ENCODE data around the gene CTPS1.

CTPS1 gene

DNA sequence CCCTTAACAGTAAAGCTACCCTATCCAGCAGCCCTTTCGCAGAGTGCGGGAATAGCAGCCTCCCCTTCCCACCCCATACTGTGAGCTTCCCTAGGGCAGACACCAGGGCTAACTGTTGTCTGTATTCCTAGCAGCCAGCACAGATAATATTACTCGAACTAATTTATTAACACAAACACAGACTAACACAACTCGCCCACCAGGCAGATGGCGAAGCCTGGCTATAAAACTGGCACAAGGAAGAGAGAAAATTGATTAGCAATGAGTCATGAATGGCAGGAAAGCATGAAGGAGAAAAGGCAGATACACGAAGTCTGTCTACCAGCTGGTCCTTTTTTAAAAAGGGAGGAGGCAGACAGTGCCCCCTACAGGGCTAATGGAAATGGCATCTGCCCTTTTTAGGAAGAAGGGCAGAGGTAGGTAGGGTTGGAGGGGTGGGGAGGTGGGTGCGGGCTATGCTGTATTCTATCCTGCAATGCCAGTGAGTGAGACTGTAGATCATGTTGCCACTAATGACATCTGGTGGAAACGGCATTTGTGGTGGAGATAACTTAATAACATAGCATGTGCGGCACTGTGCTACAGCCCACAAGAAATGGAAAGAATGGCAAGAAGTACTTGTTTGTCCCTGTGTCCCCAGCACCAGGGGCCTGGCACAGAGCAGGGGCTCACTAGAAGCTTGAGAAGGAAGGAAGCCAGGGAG is 30.6 kb upstream of the CTPS1 start:
- no peaks in the 10 kb centered on the region for H3K4me1 ChIP-seq (ENCODE audit: control insufficient read depth, insufficient read depth, low read length)
- H3K9me3 ChIP-seq (ENCODE audit: control insufficient read depth, insufficient read depth, low read length) = no peaks in the 10 kb centered on the region
- no peaks in the 10 kb centered on the region for H3K36me3 ChIP-seq (ENCODE audit: control insufficient read depth, insufficient read depth, low read length)
- peaks cover 7% of the 10 kb centered on the region for H3K27me3 ChIP-seq (ENCODE audit: control insufficient read depth, insufficient read depth, low read length)
- H3K4me3 ChIP-seq (ENCODE audit: low read depth, low read length) = peak overlapping the region; percentile 6
- no peak overlapping the region for H3K9ac ChIP-seq (ENCODE audit: low read depth, low read length)

DNA sequence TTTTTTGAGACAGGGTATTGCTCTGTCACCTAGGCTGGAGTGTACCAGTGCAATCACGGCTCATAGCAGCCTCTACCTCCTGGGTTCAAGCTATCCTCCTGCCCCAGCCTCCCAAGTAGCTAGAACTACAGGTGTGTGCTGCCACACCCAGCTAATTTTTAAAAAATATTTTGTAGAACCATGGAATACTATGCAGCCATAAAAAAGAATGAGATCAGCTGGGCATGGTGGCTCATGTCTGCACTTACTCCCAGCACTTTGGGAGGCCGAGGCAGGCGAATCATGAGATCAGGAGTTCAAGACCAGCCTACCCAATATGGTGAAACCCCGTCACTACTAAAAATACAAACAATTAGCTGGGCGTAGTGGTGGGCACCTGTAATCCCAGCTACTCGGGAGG is 29.9 kb upstream of the CTPS1 start:
- no peaks in the 10 kb centered on the region for H3K9me3 ChIP-seq (ENCODE audit: control insufficient read depth, insufficient read depth, low read length)
- H3K9ac ChIP-seq (ENCODE audit: low read depth, low read length) = no peak overlapping the region
- H3K4me3 ChIP-seq (ENCODE audit: low read depth, low read length) = no peak overlapping the region
- peaks cover 1% of the 10 kb centered on the region for H3K4me1 ChIP-seq (ENCODE audit: control insufficient read depth, insufficient read depth, low read length)
- peaks cover 7% of the 10 kb centered on the region for H3K27me3 ChIP-seq (ENCODE audit: control insufficient read depth, insufficient read depth, low read length)
- H3K36me3 ChIP-seq (ENCODE audit: control insufficient read depth, insufficient read depth, low read length) = no peaks in the 10 kb centered on the region

DNA sequence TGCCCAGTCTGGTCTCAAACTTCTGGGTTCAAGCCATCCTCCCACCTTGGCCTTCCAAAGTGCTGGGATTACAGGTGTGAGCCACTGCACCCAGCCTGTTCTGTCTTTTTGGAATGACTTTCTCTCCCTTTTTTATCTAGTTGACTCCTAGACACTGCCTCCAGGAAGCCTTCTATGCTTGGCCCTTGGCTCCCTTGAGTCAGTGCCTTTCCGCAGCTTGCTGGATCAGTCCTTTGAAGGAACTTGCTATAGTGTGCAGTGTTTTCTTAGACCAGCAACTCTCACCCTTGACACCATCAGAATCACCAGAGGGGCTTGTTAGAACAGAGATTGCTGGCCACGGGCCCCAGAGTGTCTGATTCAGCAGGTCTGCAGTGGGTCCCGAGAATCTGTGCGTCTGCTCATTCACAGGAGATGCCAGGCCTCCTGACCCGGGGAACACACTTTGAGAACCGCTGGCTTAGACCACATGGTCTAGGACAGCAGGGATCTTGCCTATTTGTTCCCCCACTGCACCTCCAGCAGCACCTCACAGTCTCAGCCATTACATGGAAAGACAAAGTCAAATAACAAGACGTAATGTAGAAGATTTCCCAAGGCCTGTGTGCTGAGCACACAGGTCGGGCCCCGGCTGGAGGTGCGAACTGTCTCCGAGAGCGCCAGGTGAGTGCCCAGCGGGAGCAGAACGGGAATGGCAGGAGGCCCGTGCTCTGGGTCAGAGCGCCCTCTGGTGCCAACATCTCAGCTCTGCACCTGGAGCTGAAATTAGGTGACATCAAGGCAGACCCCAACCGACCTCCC is 27.4 kb upstream of the CTPS1 start:
- H3K4me1 ChIP-seq (ENCODE audit: control insufficient read depth, insufficient read depth, low read length) = peaks cover 5% of the 10 kb centered on the region
- peaks cover 7% of the 10 kb centered on the region for H3K27me3 ChIP-seq (ENCODE audit: control insufficient read depth, insufficient read depth, low read length)
- H3K9ac ChIP-seq (ENCODE audit: low read depth, low read length) = no peak overlapping the region
- no peaks in the 10 kb centered on the region for H3K9me3 ChIP-seq (ENCODE audit: control insufficient read depth, insufficient read depth, low read length)
- H3K4me3 ChIP-seq (ENCODE audit: low read depth, low read length) = no peak overlapping the region
- H3K36me3 ChIP-seq (ENCODE audit: control insufficient read depth, insufficient read depth, low read length) = no peaks in the 10 kb centered on the region

DNA sequence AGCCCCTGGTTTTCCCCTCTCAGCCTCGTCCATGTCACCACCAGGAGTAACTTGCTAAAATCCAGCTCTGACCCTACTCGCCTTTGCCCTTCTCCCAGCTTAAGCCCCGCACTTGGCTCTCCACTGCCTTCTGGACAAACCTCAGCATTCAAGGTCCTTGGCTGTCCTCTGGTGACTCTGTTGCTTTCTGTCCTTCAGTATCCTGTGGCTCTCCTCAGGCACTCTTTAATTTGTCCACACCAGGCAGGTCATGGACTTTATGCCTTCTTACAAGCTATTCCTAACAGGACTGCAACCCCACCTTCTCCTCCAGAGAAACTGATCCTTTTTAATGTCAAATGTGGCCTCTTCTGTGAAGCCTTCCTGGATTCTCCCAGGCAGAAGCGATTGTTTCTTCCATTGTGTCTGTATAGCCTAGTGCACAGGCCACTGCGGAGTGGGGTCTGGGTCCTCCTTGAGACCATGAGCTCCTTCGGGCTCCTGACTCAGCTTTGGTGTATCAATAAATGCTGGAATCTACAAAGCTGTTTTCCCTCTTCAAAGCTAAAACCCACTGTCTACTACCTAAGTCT is 26.7 kb upstream of the CTPS1 start:
- Histone ChIP-seq H3K4me3 (ENCODE audit: low read depth, low read length) (no peak overlapping the region), H3K9me3 (ENCODE audit: control insufficient read depth, insufficient read depth, low read length) (no peaks in the 10 kb centered on the region), H3K9ac (ENCODE audit: low read depth, low read length) (no peak overlapping the region), H3K36me3 (ENCODE audit: control insufficient read depth, insufficient read depth, low read length) (no peaks in the 10 kb centered on the region), H3K4me1 (ENCODE audit: control insufficient read depth, insufficient read depth, low read length) (peaks cover 5% of the 10 kb centered on the region), H3K27me3 (ENCODE audit: control insufficient read depth, insufficient read depth, low read length) (peaks cover 7% of the 10 kb centered on the region)

DNA sequence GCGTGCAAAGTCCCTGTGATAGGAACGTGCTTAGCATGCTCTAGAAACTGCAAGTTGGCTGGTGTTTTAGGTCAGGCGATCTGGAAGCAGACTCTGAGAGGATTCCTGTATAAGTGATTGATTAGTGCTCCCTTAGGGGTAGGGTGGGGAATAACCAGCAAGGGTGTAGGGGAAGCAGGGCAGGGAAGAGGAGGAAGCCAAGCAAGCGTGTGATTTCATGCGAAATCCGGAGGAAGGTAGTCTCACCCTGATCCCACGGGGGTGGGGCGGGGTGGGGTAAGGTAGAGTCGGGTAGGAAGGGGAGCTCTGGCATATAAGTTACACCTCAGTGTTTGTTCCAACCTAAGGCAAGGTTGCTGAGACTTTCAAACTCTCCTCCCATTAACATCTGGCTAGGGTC is 24.9 kb upstream of the CTPS1 start:
- Histone ChIP-seq H3K9me3 (ENCODE audit: control insufficient read depth, insufficient read depth, low read length) (no peaks in the 10 kb centered on the region), H3K36me3 (ENCODE audit: control insufficient read depth, insufficient read depth, low read length) (no peaks in the 10 kb centered on the region), H3K9ac (ENCODE audit: low read depth, low read length) (no peak overlapping the region), H3K4me1 (ENCODE audit: control insufficient read depth, insufficient read depth, low read length) (peaks cover 5% of the 10 kb centered on the region), H3K4me3 (ENCODE audit: low read depth, low read length) (no peak overlapping the region), H3K27me3 (ENCODE audit: control insufficient read depth, insufficient read depth, low read length) (peaks cover 7% of the 10 kb centered on the region)

DNA sequence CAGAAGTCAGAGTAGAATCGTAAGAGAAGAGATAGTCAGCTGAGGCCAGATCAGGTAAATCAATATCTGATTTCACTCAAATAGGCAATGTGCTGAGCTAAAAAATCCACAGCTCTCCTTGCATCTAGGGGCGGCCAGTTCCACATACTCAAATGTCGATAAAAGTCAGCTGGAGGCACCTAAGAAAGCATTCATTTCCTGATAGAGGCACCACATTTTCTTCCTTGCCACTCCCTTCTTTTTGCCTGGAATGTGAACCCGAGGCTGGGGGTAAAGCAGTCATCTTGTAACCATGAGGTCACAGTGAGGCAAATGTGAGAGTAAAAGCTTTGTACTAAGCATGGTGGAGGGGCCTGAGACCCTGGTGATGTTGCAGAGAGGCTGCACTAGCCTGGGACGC is 24.2 kb upstream of the CTPS1 start:
- Histone ChIP-seq H3K27me3 (ENCODE audit: control insufficient read depth, insufficient read depth, low read length) (peaks cover 7% of the 10 kb centered on the region), H3K4me1 (ENCODE audit: control insufficient read depth, insufficient read depth, low read length) (peaks cover 5% of the 10 kb centered on the region), H3K9ac (ENCODE audit: low read depth, low read length) (no peak overlapping the region), H3K36me3 (ENCODE audit: control insufficient read depth, insufficient read depth, low read length) (no peaks in the 10 kb centered on the region), H3K4me3 (ENCODE audit: low read depth, low read length) (no peak overlapping the region), H3K9me3 (ENCODE audit: control insufficient read depth, insufficient read depth, low read length) (no peaks in the 10 kb centered on the region)

DNA sequence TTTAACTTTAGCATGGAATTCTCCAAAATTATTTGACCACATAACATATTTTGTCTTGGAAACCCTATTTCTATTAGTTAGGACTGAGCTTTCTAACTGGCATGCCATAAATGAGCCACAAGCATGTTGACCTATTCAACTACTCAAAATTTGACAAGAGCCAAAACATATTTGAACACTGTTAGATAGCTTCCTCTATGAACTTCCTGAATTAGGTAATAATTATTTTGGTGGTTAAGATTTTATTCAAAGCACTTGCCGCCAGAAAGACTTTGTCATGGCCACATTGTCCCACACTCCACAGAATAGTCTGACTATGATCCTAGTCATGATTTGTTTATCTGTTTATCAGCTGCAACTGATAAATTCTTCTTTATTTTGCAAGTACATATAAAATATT is 23.1 kb upstream of the CTPS1 start:
- peaks cover 5% of the 10 kb centered on the region for H3K4me1 ChIP-seq (ENCODE audit: control insufficient read depth, insufficient read depth, low read length)
- no peak overlapping the region for H3K9ac ChIP-seq (ENCODE audit: low read depth, low read length)
- H3K36me3 ChIP-seq (ENCODE audit: control insufficient read depth, insufficient read depth, low read length) = no peaks in the 10 kb centered on the region
- H3K27me3 ChIP-seq (ENCODE audit: control insufficient read depth, insufficient read depth, low read length) = peaks cover 7% of the 10 kb centered on the region
- H3K9me3 ChIP-seq (ENCODE audit: control insufficient read depth, insufficient read depth, low read length) = no peaks in the 10 kb centered on the region
- no peak overlapping the region for H3K4me3 ChIP-seq (ENCODE audit: low read depth, low read length)

DNA sequence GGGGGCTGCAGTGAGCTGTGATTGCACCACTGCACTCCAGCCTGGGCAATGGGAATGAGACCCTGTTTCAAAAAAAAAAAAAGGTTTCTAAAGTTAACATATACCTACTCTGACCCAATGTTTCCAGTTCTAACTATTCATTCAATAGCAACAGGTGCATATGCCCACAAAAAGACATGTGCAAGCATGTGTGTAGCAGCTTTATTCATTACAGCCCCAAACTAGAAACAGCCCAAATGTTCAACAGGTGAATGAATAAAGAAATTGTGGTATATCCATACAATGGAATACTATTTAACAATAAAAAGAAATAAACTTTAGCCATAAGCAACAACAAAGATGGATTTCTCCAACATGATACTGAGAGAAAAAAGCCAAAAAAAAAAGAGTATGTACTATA is 21.3 kb upstream of the CTPS1 start:
- Histone ChIP-seq H3K27me3 (ENCODE audit: control insufficient read depth, insufficient read depth, low read length) (no peaks in the 10 kb centered on the region), H3K9me3 (ENCODE audit: control insufficient read depth, insufficient read depth, low read length) (no peaks in the 10 kb centered on the region), H3K4me3 (ENCODE audit: low read depth, low read length) (no peak overlapping the region), H3K9ac (ENCODE audit: low read depth, low read length) (no peak overlapping the region), H3K36me3 (ENCODE audit: control insufficient read depth, insufficient read depth, low read length) (no peaks in the 10 kb centered on the region), H3K4me1 (ENCODE audit: control insufficient read depth, insufficient read depth, low read length) (peaks cover 5% of the 10 kb centered on the region)

DNA sequence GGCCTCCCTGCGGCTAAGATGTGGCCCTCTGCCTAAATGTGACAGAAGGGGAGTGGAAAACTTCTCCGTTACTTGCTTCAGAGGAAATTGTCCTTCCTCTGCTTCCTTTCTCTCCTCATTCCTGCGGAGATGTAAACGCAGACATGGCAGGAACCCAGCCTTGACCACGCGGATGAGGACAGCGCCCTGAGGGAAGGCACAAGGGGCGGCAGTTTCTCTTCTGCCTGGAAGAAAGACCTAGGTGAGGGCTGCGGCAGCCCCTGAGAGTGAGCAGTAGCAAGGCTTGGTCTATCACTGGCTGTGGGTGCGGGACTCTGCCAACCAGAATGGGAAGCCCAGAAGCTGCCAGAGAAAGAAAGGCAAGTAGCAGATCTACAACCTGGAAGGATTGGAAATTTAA is 14.0 kb upstream of the CTPS1 start:
- H3K9ac ChIP-seq (ENCODE audit: low read depth, low read length) = no peak overlapping the region
- H3K4me3 ChIP-seq (ENCODE audit: low read depth, low read length) = no peak overlapping the region
- H3K27me3 ChIP-seq (ENCODE audit: control insufficient read depth, insufficient read depth, low read length) = no peaks in the 10 kb centered on the region
- H3K4me1 ChIP-seq (ENCODE audit: control insufficient read depth, insufficient read depth, low read length) = no peaks in the 10 kb centered on the region
- H3K36me3 ChIP-seq (ENCODE audit: control insufficient read depth, insufficient read depth, low read length) = no peaks in the 10 kb centered on the region
- no peaks in the 10 kb centered on the region for H3K9me3 ChIP-seq (ENCODE audit: control insufficient read depth, insufficient read depth, low read length)

DNA sequence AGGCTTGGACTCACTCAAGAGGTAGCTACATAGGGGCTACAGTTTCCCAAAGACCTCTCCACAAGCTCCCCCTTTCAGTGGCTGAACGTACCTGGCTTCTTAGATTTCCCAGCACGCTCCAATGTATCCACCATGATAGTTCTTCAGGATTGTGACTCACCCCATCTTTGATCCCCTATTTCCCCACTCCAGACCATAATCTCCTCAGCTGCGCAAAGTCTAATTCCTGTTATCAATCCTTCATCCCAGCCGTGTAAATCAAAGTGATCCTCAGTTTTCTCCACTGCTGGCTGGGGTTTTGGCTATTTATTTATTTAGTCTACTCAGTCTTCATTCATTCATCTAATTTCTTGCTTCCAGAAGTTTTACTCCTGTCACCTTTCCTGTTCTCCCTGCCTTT is 13.1 kb upstream of the CTPS1 start:
- no peaks in the 10 kb centered on the region for H3K4me1 ChIP-seq (ENCODE audit: control insufficient read depth, insufficient read depth, low read length)
- H3K9ac ChIP-seq (ENCODE audit: low read depth, low read length) = no peak overlapping the region
- H3K27me3 ChIP-seq (ENCODE audit: control insufficient read depth, insufficient read depth, low read length) = no peaks in the 10 kb centered on the region
- H3K9me3 ChIP-seq (ENCODE audit: control insufficient read depth, insufficient read depth, low read length) = no peaks in the 10 kb centered on the region
- no peak overlapping the region for H3K4me3 ChIP-seq (ENCODE audit: low read depth, low read length)
- H3K36me3 ChIP-seq (ENCODE audit: control insufficient read depth, insufficient read depth, low read length) = no peaks in the 10 kb centered on the region

DNA sequence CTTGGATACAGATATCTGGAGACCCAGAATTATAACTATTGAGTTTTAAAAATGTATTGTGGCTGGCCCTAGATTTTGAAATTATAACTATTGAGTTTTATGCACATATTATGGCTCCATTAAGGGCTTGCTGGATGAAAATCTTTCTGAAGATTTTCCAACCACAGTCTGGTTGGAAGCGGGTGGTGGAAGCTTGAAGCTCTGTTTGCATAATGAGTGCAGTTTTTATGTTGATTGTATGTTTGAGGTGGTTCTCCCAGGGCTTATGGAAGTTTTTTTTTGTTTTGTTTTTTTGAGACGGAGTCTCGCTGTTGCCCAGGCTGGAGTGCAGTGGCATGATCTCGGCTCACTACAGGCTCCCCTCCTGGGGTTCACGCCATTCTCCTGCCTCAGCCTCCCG is 10.1 kb upstream of the CTPS1 start:
- no peak overlapping the region for H3K9ac ChIP-seq (ENCODE audit: low read depth, low read length)
- no peaks in the 10 kb centered on the region for H3K36me3 ChIP-seq (ENCODE audit: control insufficient read depth, insufficient read depth, low read length)
- no peaks in the 10 kb centered on the region for H3K4me1 ChIP-seq (ENCODE audit: control insufficient read depth, insufficient read depth, low read length)
- no peak overlapping the region for H3K4me3 ChIP-seq (ENCODE audit: low read depth, low read length)
- no peaks in the 10 kb centered on the region for H3K27me3 ChIP-seq (ENCODE audit: control insufficient read depth, insufficient read depth, low read length)
- no peaks in the 10 kb centered on the region for H3K9me3 ChIP-seq (ENCODE audit: control insufficient read depth, insufficient read depth, low read length)

DNA sequence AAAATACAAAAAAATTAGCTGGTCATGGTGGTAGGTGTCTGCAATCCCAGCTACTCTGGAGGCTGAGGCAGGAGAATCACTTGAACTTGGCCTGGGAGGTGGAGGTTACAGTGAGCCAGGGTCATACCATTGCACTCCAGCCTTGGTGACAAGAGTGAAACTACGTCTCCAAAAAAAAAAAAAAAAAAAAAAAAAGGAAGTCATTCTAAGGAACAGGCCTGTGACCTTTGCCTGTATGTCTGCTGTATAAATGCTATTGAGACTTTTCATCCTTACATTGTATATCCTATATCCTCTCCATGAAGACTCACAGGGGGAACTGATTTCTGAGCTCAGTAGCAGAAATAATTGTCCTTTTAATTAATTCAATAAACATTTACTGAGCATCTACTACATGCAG is 7.5 kb upstream of the CTPS1 start:
- Histone ChIP-seq H3K9ac (ENCODE audit: low read depth, low read length) (no peak overlapping the region), H3K4me1 (ENCODE audit: control insufficient read depth, insufficient read depth, low read length) (no peaks in the 10 kb centered on the region), H3K4me3 (ENCODE audit: low read depth, low read length) (no peak overlapping the region), H3K27me3 (ENCODE audit: control insufficient read depth, insufficient read depth, low read length) (no peaks in the 10 kb centered on the region), H3K9me3 (ENCODE audit: control insufficient read depth, insufficient read depth, low read length) (no peaks in the 10 kb centered on the region), H3K36me3 (ENCODE audit: control insufficient read depth, insufficient read depth, low read length) (no peaks in the 10 kb centered on the region)

Measured in iPS-15b (cell line).